Testis (tissue), 2 donors: Measurements from ENCODE around the gene REEP5.

Experiments used
- POLR2A ChIP-seq: fragments of 450-650 bp; IDR thresholded peaks from one replicate; pipeline ENCODE4 v1.6.1; 2017; ENCODE audit warnings: antibody characterized with exemption, mild to moderate bottlenecking, moderate library complexity
- TF ChIP-seq, protein P1 (sequence below), 3 experiments: fragments of 450-650 bp in 2 of 3; fragments of 200-600 bp in 1 of 3; sonication (generic) in 1 of 3; IDR thresholded peaks; one replicate each; pipeline ENCODE4 v1.5.1; 2016 to 2019; ENCODE audit warnings: antibody characterized with exemption in 3 of 3, mild to moderate bottlenecking in 2 of 3, moderate library complexity in 1 of 3

DNA sequence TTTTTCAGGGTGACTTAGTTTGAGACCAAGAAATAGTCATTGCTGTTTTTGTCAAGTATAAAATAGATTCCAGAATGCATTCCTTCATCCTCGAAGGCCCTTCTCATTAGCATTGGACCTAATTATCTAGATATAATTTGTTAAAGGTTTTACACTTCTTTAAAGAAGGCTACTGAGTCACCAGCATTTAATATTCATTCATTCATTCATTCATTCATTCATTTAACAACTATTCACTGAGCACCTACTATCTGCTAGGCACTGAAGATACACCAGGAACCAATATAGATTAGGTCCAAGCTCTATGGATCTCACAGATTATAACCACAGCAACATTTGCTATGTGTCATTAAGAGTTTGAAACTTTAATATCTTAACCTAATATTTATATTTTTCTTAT lies 11.1 kb upstream of the REEP5 start:
- TF ChIP-seq POLR2A = no peak
- TF ChIP-seq, protein P1, sequence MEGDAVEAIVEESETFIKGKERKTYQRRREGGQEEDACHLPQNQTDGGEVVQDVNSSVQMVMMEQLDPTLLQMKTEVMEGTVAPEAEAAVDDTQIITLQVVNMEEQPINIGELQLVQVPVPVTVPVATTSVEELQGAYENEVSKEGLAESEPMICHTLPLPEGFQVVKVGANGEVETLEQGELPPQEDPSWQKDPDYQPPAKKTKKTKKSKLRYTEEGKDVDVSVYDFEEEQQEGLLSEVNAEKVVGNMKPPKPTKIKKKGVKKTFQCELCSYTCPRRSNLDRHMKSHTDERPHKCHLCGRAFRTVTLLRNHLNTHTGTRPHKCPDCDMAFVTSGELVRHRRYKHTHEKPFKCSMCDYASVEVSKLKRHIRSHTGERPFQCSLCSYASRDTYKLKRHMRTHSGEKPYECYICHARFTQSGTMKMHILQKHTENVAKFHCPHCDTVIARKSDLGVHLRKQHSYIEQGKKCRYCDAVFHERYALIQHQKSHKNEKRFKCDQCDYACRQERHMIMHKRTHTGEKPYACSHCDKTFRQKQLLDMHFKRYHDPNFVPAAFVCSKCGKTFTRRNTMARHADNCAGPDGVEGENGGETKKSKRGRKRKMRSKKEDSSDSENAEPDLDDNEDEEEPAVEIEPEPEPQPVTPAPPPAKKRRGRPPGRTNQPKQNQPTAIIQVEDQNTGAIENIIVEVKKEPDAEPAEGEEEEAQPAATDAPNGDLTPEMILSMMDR (IDR thresholded peaks at IDR 0.05) = no peak
